ENCODE results near the gene MYBL2. TPM values are rescaled to one million over a fixed set of nuclear protein-coding genes. Genes with fewer than 3 reads are reported as not detected.
A peak's percentile ranks its signal among the peaks of the same experiment; 100 is the strongest.

MYBL2 gene
- total and polyA plus RNA-seq, 2 donors (not counting 1 experiment from before 2014, with no cell fraction given), result 2.7 to 35.8 TPM

GRCh38 chr20:43726811-43727338 lies 60.0 kb downstream of the MYBL2 start, which contains the start of gene GTSF1L:
Gene GTSF1L (minus strand): TSS chr20:43727002. CDS start chr20:43726694, 308 bp downstream.
- Histone ChIP-seq H3K9ac (ENCODE audit: low read length) (no peak within 1 kb of the TSS), H2AFZ (ENCODE audit: insufficient read depth, low read depth, low read length, poor library complexity, severe bottlenecking) (no peak within 1 kb of the TSS), H3K9me3 (ENCODE audit: control extremely low read depth in 1 of 3, control insufficient read depth in 2 of 3, insufficient read depth in 1 of 3, low read length in 2 of 3) (peaks cover 0 to 6% (median 4%) of the 10 kb centered on the region in 3 donors), H4K20me1 (ENCODE audit: control insufficient read depth, insufficient read depth, low read length, poor library complexity, severe bottlenecking) (no peaks in the 10 kb centered on the region), H3K79me2 (ENCODE audit: control insufficient read depth, insufficient read depth, low read length) (no peaks in the 10 kb centered on the region), H3K27me3 (replicated peaks in 1 of 4; ENCODE audit: control extremely low read depth in 1 of 4, control insufficient read depth in 3 of 4, insufficient read depth in 4 of 4, low read length in 3 of 4) (no peaks in the 10 kb centered on the region), H3K4me1 (ENCODE audit: control insufficient read depth in 2 of 2, insufficient read depth in 2 of 2, low read length in 2 of 2) (peaks cover 19 to 26% of the 10 kb centered on the region in 2 donors), H3K27ac (ENCODE audit: low read length in 2 of 2) (no peak within 1 kb of the TSS), H3K36me3 (replicated peaks in 1 of 2; ENCODE audit: control extremely low read depth in 1 of 2, control insufficient read depth in 1 of 2, extremely low read depth in 1 of 2, insufficient read depth in 2 of 2, low read length in 1 of 2) (peaks cover 0 to 2% of the 10 kb centered on the region in 2 experiments), H3K4me3 (ENCODE audit: control extremely low read depth in 1 of 5, extremely low read depth in 1 of 5, insufficient read depth in 1 of 5, low read depth in 2 of 5, low read length in 4 of 5) (no peak within 1 kb of the TSS), H3K4me2 (replicated peaks; ENCODE audit: low read depth, low read length, poor library complexity, severe bottlenecking) (peak within 1 kb of the TSS; percentile 17)
- Mint-ChIP-seq H3K27ac (no peak within 1 kb of the TSS), H3K4me1 (peaks cover 38% of the 10 kb centered on the region), H3K27me3 (no peaks in the 10 kb centered on the region), H3K4me3 (no peak within 1 kb of the TSS), H3K9me3 (ENCODE audit: insufficient read depth) (no peaks in the 10 kb centered on the region)
- DNase-seq (no peak), ATAC-seq (ENCODE audit: low read depth) (no peak)
- intact Hi-C loops (cut with micrococcal nuclease), result no loop called here
- ChIA-PET CTCF (interaction anchor here (0.5 kb wide), 1 partner anchor 21 kb away, joined by 4 read pairs; no protein-coding TSS in a partner anchor), POLR2A (no interaction called here)
- TF ChIP-seq EZH2 (IDR thresholded peaks at IDR 0.05; ENCODE audit: borderline replicate concordance, insufficient read depth, low read depth, low read length, poor library complexity, severe bottlenecking), result no peak
- no peak for TF ChIP-seq CTCF (IDR thresholded peaks at IDR 0.05)
- 90% methylated on average over 9 of the region's 11 CpGs for WGBS (ENCODE audit: insufficient coverage)

- H4K20me1 ChIP-seq (ENCODE audit: control insufficient read depth, insufficient read depth, low read length, poor library complexity, severe bottlenecking), result no peaks in the 10 kb centered on the region
- ATAC-seq (ENCODE audit: low read depth) (peak; percentile 74), DNase-seq (peak; percentile 64)
- H3K27me3 ChIP-seq (replicated peaks in 1 of 4; ENCODE audit: control extremely low read depth in 1 of 4, control insufficient read depth in 3 of 4, insufficient read depth in 4 of 4, low read length in 3 of 4), result no peaks in the 10 kb centered on the region
- CTCF ChIA-PET, result interaction anchor here (0.5 to 2.4 kb wide), 5 partner anchors 9 to 62 kb away, joined by 3 to 13 read pairs (median 4); no protein-coding TSS in a partner anchor
- no peaks in the 10 kb centered on the region for H3K27me3 Mint-ChIP-seq
- H3K27ac Mint-ChIP-seq, result peak overlapping the region; percentile 27
- no peak overlapping the region for H2AFZ ChIP-seq (ENCODE audit: insufficient read depth, low read depth, low read length, poor library complexity, severe bottlenecking)
- H3K4me2 ChIP-seq (replicated peaks; ENCODE audit: low read depth, low read length, poor library complexity, severe bottlenecking), result peak overlapping the region; percentile 17
- H3K9ac ChIP-seq (ENCODE audit: low read length), result no peak overlapping the region
- H3K4me3 Mint-ChIP-seq, result peak overlapping the region; percentile 26
- H3K9me3 Mint-ChIP-seq (ENCODE audit: insufficient read depth), result no peaks in the 10 kb centered on the region
- no peaks in the 10 kb centered on the region for H3K79me2 ChIP-seq (ENCODE audit: control insufficient read depth, insufficient read depth, low read length)
- POLR2A ChIA-PET, result interaction anchor here (0.9 to 1.1 kb wide), 2 partner anchors 16 to 46 kb away, joined by 3 to 5 read pairs; no protein-coding TSS in a partner anchor
- TF ChIP-seq CTCF (IDR thresholded peaks at IDR 0.05), result no peak
- H3K4me1 Mint-ChIP-seq, result peaks cover 42% of the 10 kb centered on the region
- H3K4me3 ChIP-seq (ENCODE audit: control extremely low read depth in 1 of 5, extremely low read depth in 1 of 5, insufficient read depth in 1 of 5, low read depth in 2 of 5, low read length in 4 of 5), result no peak overlapping the region
- no CpG with 5 or more reads among the region's 1 CpG for WGBS (ENCODE audit: insufficient coverage)
- H3K4me1 ChIP-seq (ENCODE audit: control insufficient read depth in 2 of 2, insufficient read depth in 2 of 2, low read length in 2 of 2), result peaks cover 28 to 30% of the 10 kb centered on the region in 2 donors
- H3K36me3 ChIP-seq (replicated peaks in 1 of 2; ENCODE audit: control extremely low read depth in 1 of 2, control insufficient read depth in 1 of 2, extremely low read depth in 1 of 2, insufficient read depth in 2 of 2, low read length in 1 of 2), result peaks cover 0 to 2% of the 10 kb centered on the region in 2 experiments
- peaks cover 0 to 6% (median 4%) of the 10 kb centered on the region in 3 donors for H3K9me3 ChIP-seq (ENCODE audit: control extremely low read depth in 1 of 3, control insufficient read depth in 2 of 3, insufficient read depth in 1 of 3, low read length in 2 of 3)
- H3K27ac ChIP-seq (ENCODE audit: low read length in 2 of 2), result peak overlapping the region in 1 of 2 donors; percentile 9
- intact Hi-C loops (cut with micrococcal nuclease), result no loop called here
Observed at GRCh38 chr20:43727980-43728590, 61.2 kb downstream of the MYBL2 start.

Data from B cell (primary cell).